ENCODE measurements around the gene PIAS4. TPM values are rescaled to one million over a fixed set of nuclear protein-coding genes. Genes with fewer than 3 reads are reported as not detected.

Gene PIAS4
- total and polyA plus RNA-seq, 9 of the 15 experiments (the other 6 are each of a cell fraction or from before 2014, with no cell fraction given): 0.27 to 34.9 (median 14.4) TPM

GRCh38 chr19:4007021-4007835, at the start of gene PIAS4 (continued):
- no peak for TF ChIP-seq ZNF407 (IDR thresholded peaks at IDR 0.05; ENCODE audit: low read depth)
- peak; percentile 83 for TF ChIP-seq CCNT2 (IDR thresholded peaks at IDR 0.05; ENCODE audit: borderline replicate concordance, extremely low read depth, insufficient read length, low read depth, low read length)
- no peak for TF ChIP-seq MTF1 (CRISPR knock-in tag; IDR thresholded peaks at IDR 0.05; ENCODE audit: borderline replicate concordance)
- TF ChIP-seq MAX (CRISPR knock-in tag; IDR thresholded peaks at IDR 0.05): peak; percentile 79
- peak; percentile 9; the same call in 1 of the 2 replicates for TF ChIP-seq ZNF263 (CRISPR knock-in tag; IDR thresholded peaks at IDR 0.05; ENCODE audit: borderline replicate concordance)
- TF ChIP-seq KLF13 (tag; IDR thresholded peaks at IDR 0.05; ENCODE audit: borderline replicate concordance, low read depth): peak; percentile 77; the same call in 1 of the 2 replicates
